Astrocyte (in vitro differentiated cells and primary cell): ENCODE data around the gene MAGED1.

ENCODE experiments used
- CTCF ChIP-seq: IDR thresholded peaks from 2 replicates; pipeline ENCODE4 v1.5.1; 2011; ENCODE audit warnings: low read depth, mild to moderate bottlenecking, inconsistent platforms, low read length, moderate library complexity; ENCODE audit not compliant: insufficient read depth
- EZH2 ChIP-seq: IDR thresholded peaks from 2 replicates; pipeline ENCODE4 v1.6.1; 2012; ENCODE audit warnings: mild to moderate bottlenecking, low read length, inconsistent platforms; ENCODE audit not compliant: insufficient read depth

DNA sequence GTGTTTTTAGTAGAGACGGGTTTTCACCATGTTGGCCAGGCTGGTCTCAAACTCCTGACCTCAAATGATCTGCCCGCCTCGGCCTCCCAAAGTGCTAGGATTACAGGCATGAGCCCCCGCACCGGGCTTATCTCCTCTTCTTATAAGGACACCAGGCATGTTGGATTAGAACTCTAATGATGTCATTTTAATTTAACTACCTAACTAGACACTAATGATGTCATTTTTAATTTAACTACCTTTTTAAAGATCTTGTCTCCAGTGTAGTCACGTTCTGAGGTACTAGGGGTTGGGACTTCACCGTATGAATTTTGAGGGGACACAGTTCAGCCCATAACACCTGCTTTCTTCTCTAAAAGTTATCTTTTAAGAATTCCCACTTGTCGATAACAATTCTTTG is 37.7 kb upstream of the MAGED1 start:
- TF ChIP-seq EZH2 = no peak
- TF ChIP-seq CTCF = no peak
